HepG2 (cell line): Measurements from ENCODE around the gene FBF1. TPM values are rescaled to one million over a fixed set of nuclear protein-coding genes. Genes with fewer than 3 reads are reported as not detected.

Experiments
- ATAC-seq: fragments of 200-7000 bp; cut with Tn5 transposase; 3 replicates; pipeline ENCODE4 v1.9.1; 2020; ENCODE audit warnings: mild to moderate bottlenecking, moderate library complexity
- BruUV-seq: library from RNA; stranded (reverse); fragments of 400-500 nt; replicated peaks from 2 replicates; lab custom pipeline; 2021; lab: Mats Ljungman, UMichigan
- CTCF ChIA-PET: fragments of 300-600 bp; formaldehyde crosslinking; extraction: SDS; loops from one replicate; lab custom pipeline; 2021; ENCODE audit warnings: low total read pairs, inconsistent platforms, low intra/inter-chr PET ratio; lab: Yijun Ruan, JAX
- POLR2A ChIA-PET: fragments of 350-600 bp; sonication (Branson Sonifier 250); formaldehyde crosslinking; loops from one replicate; lab custom pipeline; 2020; ENCODE audit warnings: antibody characterized with exemption, inconsistent platforms; lab: Yijun Ruan, JAX
- DNase-seq: peaks from one replicate; pipeline ENCODE4 v3.0.0-alpha.2; 2015; ENCODE audit warnings: low spot score
- FAIRE-seq: peaks from 3 replicates; lab custom pipeline; 2011; peaks lifted over from hg19 to GRCh38; lab: Jason Lieb, UNC
- H2AFZ ChIP-seq: one replicate; pipeline ENCODE4 v1.6.1; 2011; ENCODE audit warnings: low read length, inconsistent platforms
- H3K27ac ChIP-seq: fragments of 300-600 bp; 3 replicates; pipeline ENCODE4 v1.8.0; 2011; ENCODE audit warnings: mixed run types, mild to moderate bottlenecking, mixed read lengths, low read length, inconsistent platforms; ENCODE audit not compliant: insufficient read depth; ENCODE audit errors: extremely low read length
- H3K27me3 ChIP-seq, 2 experiments: fragments of 200-600 bp in 1 of 2; 2 replicates in 1 of 2; 3 replicates in 1 of 2; pipeline versions ENCODE4 v1.6.0 to v1.8.0; 2011; ENCODE audit warnings: low read length in 2 of 2, mild to moderate bottlenecking in 2 of 2, moderate library complexity in 2 of 2, inconsistent platforms in 1 of 2; ENCODE audit not compliant: insufficient read depth in 2 of 2, control insufficient read depth in 1 of 2
- H3K36me3 ChIP-seq, 2 experiments: fragments of 200-600 bp in 1 of 2; replicated peaks in 1 of 2; 2 replicates in 1 of 2; 3 replicates in 1 of 2; pipeline versions ENCODE4 v1.5.1 to v1.8.0; 2011; ENCODE audit warnings: low read length in 2 of 2, inconsistent platforms in 1 of 2; ENCODE audit not compliant: insufficient read depth in 2 of 2, control insufficient read depth in 1 of 2
- H3K4me1 ChIP-seq: 2 replicates; pipeline ENCODE4 v1.5.1; 2012; ENCODE audit warnings: low read length, inconsistent platforms; ENCODE audit not compliant: insufficient read depth
- H3K4me2 ChIP-seq: 2 replicates; pipeline ENCODE4 v1.6.0; 2011; ENCODE audit warnings: low read depth, low read length, inconsistent platforms
- H3K4me3 ChIP-seq, 3 experiments: fragments of 200-600 bp in 1 of 3; sonication (generic), shearing (Covaris generic) in 1 of 3; replicated peaks in 1 of 3; 2 replicates each; pipeline ENCODE4 v1.5.1; 2011 to 2016; ENCODE audit warnings: low read length in 3 of 3, inconsistent platforms in 2 of 3, low read depth in 2 of 3, mild to moderate bottlenecking in 2 of 3, control low read depth in 1 of 3, mixed read lengths in 1 of 3; ENCODE audit not compliant: insufficient read depth in 1 of 3
- H3K79me2 ChIP-seq: one replicate; pipeline ENCODE4 v1.6.1; 2011; ENCODE audit warnings: low read length, inconsistent platforms; ENCODE audit not compliant: insufficient read depth
- H3K9ac ChIP-seq: 2 replicates; pipeline ENCODE4 v1.6.0; 2011; ENCODE audit warnings: mild to moderate bottlenecking, low read depth, low read length, inconsistent platforms; ENCODE audit not compliant: insufficient read depth
- H3K9me3 ChIP-seq: 2 replicates; pipeline ENCODE4 v1.5.1; 2012; ENCODE audit warnings: mild to moderate bottlenecking, low read length
- H4K20me1 ChIP-seq: 2 replicates; pipeline ENCODE4 v1.6.0; 2011; ENCODE audit warnings: inconsistent platforms, mild to moderate bottlenecking, low read length, moderate library complexity; ENCODE audit not compliant: insufficient read depth
- CHD2 ChIP-seq: IDR thresholded peaks from 2 replicates; pipeline ENCODE4 v1.6.1; 2011; ENCODE audit warnings: low read depth, low read length, improper control_type of control experiment
- HOXA5 ChIP-seq: sonication (generic); formaldehyde crosslinking; IDR thresholded peaks from 2 replicates; pipeline ENCODE4 v1.4.0; 2020; ENCODE audit warnings: missing genetic modification reagents
- SMAD9 ChIP-seq: sonication (generic); formaldehyde crosslinking; IDR thresholded peaks from 2 replicates; pipeline ENCODE4 v1.5.1; 2020; ENCODE audit warnings: mild to moderate bottlenecking, missing genetic modification reagents
- WGBS: methylation state at CpG from one replicate; pipeline ENCODE4 v1.1.6; 2017; ENCODE audit warnings: low lambda C conversion rate; 5-methylcytosine and 5-hydroxymethylcytosine counted together
- in situ Hi-C: cut with HindIII; loops from 2 replicates; pipeline ENCODE4 v1.10.0; 2017; ENCODE audit warnings: low pct_unique_long_range_greater_than_20kb; ENCODE audit not compliant: extremely low pct_ligation_motif_present
- intact Hi-C: fragments of 100-400 bp; cut with micrococcal nuclease; formaldehyde crosslinking; loops from one replicate; pipeline ENCODE4 v1.10.0; 2022; ENCODE audit not compliant: unreplicated experiment
- polyA plus RNA-seq, 8 experiments: library from polyadenylated mRNA; depleted of rRNA in 3 of 8; stranded (reverse) in 7 of 8; unstranded in 1 of 8; fragments of >200 nt; fragmentation: Illumina TruSeq in 4 of 8; extraction: Trizol in 4 of 8; gene quantifications; 2 replicates each; pipeline versions ENCODE4 v1.2.1 to v1.2.3, GENCODE V29; 2011 to 2016; ENCODE audit warnings: low read depth in 4 of 8, missing spikeins in 1 of 8, mixed read lengths in 1 of 8; ENCODE audit not compliant: insufficient read depth in 1 of 8
- total RNA-seq, 5 experiments: library from RNA; depleted of rRNA; stranded (reverse); fragments of >200 nt; fragmentation: Illumina TruSeq; extraction: Trizol; gene quantifications; 2 replicates each; pipeline ENCODE4 v1.2.3, GENCODE V29; 2016; ENCODE audit warnings: low read depth in 1 of 5
- TF ChIP-seq, protein P1 (sequence below): sonication (generic); formaldehyde crosslinking; IDR thresholded peaks from 2 replicates; pipeline ENCODE4 v1.4.0; 2020; ENCODE audit warnings: missing genetic modification reagents
- TF ChIP-seq, protein P2 (sequence below): sonication (generic); formaldehyde crosslinking; IDR thresholded peaks from 2 replicates; pipeline ENCODE4 v1.8.0; 2022; ENCODE audit warnings: missing genetic modification reagents, mild to moderate bottlenecking, borderline replicate concordance
- TF ChIP-seq, protein P3 (sequence below): sonication (generic); formaldehyde crosslinking; IDR thresholded peaks from 2 replicates; pipeline ENCODE4 v1.5.1; 2020; ENCODE audit warnings: mild to moderate bottlenecking, missing genetic modification reagents, borderline replicate concordance
- TF ChIP-seq, protein P4 (sequence below): IDR thresholded peaks from 2 replicates; pipeline ENCODE4 v1.6.1; 2016; ENCODE audit warnings: missing compliant biosample characterization, missing genetic modification reagents, borderline replicate concordance

FBF1 gene
- total and polyA plus RNA-seq, 2 of the 13 experiments (the other 11 are each of a cell fraction or from before 2014, with no cell fraction given): 2.4 to 8.1 TPM

DNA sequence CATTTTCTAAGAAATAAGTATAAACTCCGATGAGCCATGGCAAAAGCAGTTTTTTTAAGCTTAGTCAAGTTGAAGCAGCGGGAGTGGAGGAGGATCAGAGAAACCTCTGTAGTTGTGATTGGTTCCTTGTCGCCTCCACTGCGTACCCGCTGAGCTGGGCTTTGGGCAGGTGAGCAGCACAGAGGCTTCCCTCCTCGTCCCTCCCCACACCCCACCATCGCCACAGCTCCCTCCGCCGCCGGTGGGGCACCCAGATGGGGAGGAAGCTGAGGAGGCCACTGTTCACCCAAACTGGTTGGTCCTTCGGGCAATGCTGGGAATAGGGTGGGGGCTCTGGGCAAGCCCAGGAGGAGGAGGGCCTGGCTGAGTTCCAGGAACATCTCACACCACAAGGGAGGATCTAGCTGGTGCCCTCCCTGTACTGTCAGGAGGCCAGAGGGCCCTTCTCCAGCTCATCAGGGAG is 31.0 kb downstream of the FBF1 start:
- ChIA-PET POLR2A (interaction anchor here (1.0 to 3.6 kb wide), 5 partner anchors 13 to 130 kb away, joined by 3 to 16 read pairs (median 6); partner anchors contain the start of gene TRIM47), CTCF (no interaction called here)
- intact Hi-C loops (no loop called here), in situ Hi-C loops (loop anchor here (5.0 kb wide), 1 partner anchor 97 kb away; no protein-coding TSS in a partner anchor)
- FAIRE-seq: no peak
- Histone ChIP-seq H2AFZ (no peak overlapping the region), H3K9ac (no peak overlapping the region), H3K27ac (no peak overlapping the region), H3K36me3 (no peaks in the 10 kb centered on the region), H3K4me1 (peaks cover 28% of the 10 kb centered on the region), H3K79me2 (no peaks in the 10 kb centered on the region), H3K9me3 (no peaks in the 10 kb centered on the region), H3K4me2 (no peak overlapping the region), H4K20me1 (no peaks in the 10 kb centered on the region), H3K27me3 (no peaks in the 10 kb centered on the region), H3K4me3 (no peak overlapping the region)
- ATAC-seq: no peak
- WGBS: 69% methylated on average over 11 of the region's 11 CpGs
- DNase-seq: no peak
- BruUV-seq: no TSS peak
- TF ChIP-seq, protein P1, sequence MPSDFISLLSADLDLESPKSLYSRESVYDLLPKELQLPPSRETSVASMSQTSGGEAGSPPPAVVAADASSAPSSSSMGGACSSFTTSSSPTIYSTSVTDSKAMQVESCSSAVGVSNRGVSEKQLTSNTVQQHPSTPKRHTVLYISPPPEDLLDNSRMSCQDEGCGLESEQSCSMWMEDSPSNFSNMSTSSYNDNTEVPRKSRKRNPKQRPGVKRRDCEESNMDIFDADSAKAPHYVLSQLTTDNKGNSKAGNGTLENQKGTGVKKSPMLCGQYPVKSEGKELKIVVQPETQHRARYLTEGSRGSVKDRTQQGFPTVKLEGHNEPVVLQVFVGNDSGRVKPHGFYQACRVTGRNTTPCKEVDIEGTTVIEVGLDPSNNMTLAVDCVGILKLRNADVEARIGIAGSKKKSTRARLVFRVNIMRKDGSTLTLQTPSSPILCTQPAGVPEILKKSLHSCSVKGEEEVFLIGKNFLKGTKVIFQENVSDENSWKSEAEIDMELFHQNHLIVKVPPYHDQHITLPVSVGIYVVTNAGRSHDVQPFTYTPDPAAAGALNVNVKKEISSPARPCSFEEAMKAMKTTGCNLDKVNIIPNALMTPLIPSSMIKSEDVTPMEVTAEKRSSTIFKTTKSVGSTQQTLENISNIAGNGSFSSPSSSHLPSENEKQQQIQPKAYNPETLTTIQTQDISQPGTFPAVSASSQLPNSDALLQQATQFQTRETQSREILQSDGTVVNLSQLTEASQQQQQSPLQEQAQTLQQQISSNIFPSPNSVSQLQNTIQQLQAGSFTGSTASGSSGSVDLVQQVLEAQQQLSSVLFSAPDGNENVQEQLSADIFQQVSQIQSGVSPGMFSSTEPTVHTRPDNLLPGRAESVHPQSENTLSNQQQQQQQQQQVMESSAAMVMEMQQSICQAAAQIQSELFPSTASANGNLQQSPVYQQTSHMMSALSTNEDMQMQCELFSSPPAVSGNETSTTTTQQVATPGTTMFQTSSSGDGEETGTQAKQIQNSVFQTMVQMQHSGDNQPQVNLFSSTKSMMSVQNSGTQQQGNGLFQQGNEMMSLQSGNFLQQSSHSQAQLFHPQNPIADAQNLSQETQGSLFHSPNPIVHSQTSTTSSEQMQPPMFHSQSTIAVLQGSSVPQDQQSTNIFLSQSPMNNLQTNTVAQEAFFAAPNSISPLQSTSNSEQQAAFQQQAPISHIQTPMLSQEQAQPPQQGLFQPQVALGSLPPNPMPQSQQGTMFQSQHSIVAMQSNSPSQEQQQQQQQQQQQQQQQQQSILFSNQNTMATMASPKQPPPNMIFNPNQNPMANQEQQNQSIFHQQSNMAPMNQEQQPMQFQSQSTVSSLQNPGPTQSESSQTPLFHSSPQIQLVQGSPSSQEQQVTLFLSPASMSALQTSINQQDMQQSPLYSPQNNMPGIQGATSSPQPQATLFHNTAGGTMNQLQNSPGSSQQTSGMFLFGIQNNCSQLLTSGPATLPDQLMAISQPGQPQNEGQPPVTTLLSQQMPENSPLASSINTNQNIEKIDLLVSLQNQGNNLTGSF (CRISPR knock-in tag): no peak
- TF ChIP-seq, protein P2, sequence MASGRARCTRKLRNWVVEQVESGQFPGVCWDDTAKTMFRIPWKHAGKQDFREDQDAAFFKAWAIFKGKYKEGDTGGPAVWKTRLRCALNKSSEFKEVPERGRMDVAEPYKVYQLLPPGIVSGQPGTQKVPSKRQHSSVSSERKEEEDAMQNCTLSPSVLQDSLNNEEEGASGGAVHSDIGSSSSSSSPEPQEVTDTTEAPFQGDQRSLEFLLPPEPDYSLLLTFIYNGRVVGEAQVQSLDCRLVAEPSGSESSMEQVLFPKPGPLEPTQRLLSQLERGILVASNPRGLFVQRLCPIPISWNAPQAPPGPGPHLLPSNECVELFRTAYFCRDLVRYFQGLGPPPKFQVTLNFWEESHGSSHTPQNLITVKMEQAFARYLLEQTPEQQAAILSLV (CRISPR knock-in tag): no peak
- TF ChIP-seq, protein P3, sequence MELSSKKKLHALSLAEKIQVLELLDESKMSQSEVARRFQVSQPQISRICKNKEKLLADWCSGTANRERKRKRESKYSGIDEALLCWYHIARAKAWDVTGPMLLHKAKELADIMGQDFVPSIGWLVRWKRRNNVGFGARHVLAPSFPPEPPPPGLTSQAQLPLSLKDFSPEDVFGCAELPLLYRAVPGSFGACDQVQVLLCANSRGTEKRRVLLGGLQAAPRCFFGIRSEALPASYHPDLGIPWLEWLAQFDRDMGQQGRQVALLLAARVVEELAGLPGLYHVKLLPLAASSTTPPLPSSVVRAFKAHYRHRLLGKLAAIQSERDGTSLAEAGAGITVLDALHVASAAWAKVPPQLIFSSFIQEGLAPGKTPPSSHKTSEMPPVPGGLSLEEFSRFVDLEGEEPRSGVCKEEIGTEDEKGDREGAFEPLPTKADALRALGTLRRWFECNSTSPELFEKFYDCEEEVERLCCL (CRISPR knock-in tag): no peak
- TF ChIP-seq, protein P4, sequence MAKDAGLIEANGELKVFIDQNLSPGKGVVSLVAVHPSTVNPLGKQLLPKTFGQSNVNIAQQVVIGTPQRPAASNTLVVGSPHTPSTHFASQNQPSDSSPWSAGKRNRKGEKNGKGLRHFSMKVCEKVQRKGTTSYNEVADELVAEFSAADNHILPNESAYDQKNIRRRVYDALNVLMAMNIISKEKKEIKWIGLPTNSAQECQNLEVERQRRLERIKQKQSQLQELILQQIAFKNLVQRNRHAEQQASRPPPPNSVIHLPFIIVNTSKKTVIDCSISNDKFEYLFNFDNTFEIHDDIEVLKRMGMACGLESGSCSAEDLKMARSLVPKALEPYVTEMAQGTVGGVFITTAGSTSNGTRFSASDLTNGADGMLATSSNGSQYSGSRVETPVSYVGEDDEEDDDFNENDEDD (CRISPR knock-in tag): no peak
- TF ChIP-seq SMAD9 (CRISPR knock-in tag): no peak
- no peak for TF ChIP-seq HOXA5 (CRISPR knock-in tag)
- TF ChIP-seq CHD2: no peak
